Kidney epithelial cell (primary cell): ENCODE results near the gene STK32B. TPM values are rescaled to one million over a fixed set of nuclear protein-coding genes. Genes with fewer than 3 reads are reported as not detected.
"Not testable (repeated sequence)": the region's sequence is repeated elsewhere in the genome, so short reads cannot be mapped to it uniquely, and the experiment has no call there.

Experiments used
- DNase-seq: peaks from one replicate; pipeline ENCODE4 v3.0.0-alpha.2; 2010; ENCODE audit warnings: low read depth
- H3K27me3 ChIP-seq: 2 replicates; pipeline ENCODE4 v1.6.0; 2011; ENCODE audit warnings: low read length; ENCODE audit not compliant: control insufficient read depth, insufficient read depth
- H3K36me3 ChIP-seq: 2 replicates; pipeline ENCODE4 v1.5.1; 2011; ENCODE audit warnings: low read length; ENCODE audit not compliant: control insufficient read depth, insufficient read depth
- H3K4me3 ChIP-seq: 2 replicates; pipeline ENCODE4 v1.5.1; 2011; ENCODE audit warnings: low read depth, mild to moderate bottlenecking, control low read depth, low read length
- CTCF ChIP-seq: IDR thresholded peaks from 2 replicates; pipeline ENCODE4 v1.5.1; 2011; ENCODE audit warnings: mild to moderate bottlenecking, moderate library complexity, low read length, control low read depth, inconsistent platforms; ENCODE audit not compliant: insufficient read depth, poor library complexity, severe bottlenecking
- total RNA-seq: library from RNA; depleted of rRNA; stranded (reverse); fragments of >200 nt; gene quantifications from 2 replicates; pipeline ENCODE4 v1.2.3, GENCODE V29; 2015

Gene STK32B
- total RNA-seq, 1 donor from 2014 or later, result 3.6 TPM

DNA sequence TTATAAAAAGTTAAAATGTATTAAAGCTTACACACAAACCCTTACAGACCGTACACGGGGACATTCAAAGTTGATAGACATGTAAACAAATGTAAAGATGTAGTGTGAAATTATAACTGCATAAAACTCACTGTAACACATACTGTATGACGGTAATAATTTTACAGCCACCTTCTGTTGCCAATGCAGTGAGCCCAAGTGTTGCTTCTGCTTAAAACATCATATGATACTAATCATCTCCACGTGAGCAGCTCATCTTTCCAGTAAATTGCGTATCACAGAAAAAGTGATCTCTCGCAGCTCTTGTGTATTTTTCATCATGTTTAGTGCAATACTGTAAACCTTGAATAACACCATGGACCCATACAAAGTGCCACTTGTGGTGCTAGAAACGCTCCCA, 233.2 kb downstream of the STK32B start:
- TF ChIP-seq CTCF, result no peak
- Histone ChIP-seq H3K36me3 (no peaks in the 10 kb centered on the region), H3K27me3 (no peaks in the 10 kb centered on the region), H3K4me3 (no peak overlapping the region)
- no peak for DNase-seq

- H3K27me3 ChIP-seq, result no peaks in the 10 kb centered on the region
- no peaks in the 10 kb centered on the region for H3K36me3 ChIP-seq
- no peak for DNase-seq
- no peak for TF ChIP-seq CTCF
- H3K4me3 ChIP-seq, result no peak overlapping the region
These were observed 240.8 kb downstream of the STK32B start for GRCh38 chr4:5292101-5292500.

DNA sequence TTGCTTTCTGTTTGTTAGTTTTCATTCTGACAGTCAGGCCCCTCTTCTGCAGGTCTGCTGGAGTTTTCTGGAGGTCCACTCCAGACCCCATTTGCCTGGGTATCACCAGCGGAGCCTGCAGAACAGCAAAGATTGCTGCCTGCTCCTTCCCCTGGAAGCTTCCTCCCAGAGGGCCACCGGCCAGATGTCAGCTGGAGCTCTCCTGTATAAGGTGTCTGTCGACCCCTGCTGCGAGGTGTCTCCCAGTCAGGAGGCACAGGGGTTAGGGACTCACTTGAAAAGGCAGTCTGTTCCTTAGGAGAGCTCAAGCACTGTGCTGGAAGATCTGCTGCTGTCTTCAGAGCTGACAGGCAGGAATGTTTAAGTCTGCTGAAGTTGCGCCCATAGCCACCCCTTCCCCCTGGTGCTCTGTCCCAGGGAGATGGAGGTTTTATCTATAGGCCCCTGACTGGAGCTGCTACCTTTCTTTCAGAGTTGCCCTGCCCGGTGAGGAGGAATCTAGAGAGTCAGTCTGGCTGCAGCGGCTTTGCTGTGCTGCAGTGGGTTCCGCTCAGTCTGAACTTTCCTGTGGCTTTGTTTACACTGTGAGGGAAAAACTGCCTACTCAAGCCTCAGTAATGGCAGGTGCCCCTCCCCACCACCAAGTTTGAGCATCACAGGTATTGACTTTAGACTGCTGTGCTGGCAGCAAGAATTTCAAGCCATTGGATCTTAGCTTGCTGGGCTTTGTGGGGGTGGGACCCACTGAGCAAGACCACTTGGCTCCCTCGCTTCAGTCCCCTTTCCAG, 246.9 kb downstream of the STK32B start:
- not testable (repeated sequence) for DNase-seq, H3K36me3 ChIP-seq, H3K4me3 ChIP-seq, H3K27me3 ChIP-seq

GRCh38 chr4:5300283-5300682, 249.0 kb downstream of the STK32B start:
- H3K4me3 ChIP-seq, result no peak overlapping the region
- no peaks in the 10 kb centered on the region for H3K27me3 ChIP-seq
- no peak for DNase-seq
- H3K36me3 ChIP-seq, result no peaks in the 10 kb centered on the region
- TF ChIP-seq CTCF, result no peak

DNA sequence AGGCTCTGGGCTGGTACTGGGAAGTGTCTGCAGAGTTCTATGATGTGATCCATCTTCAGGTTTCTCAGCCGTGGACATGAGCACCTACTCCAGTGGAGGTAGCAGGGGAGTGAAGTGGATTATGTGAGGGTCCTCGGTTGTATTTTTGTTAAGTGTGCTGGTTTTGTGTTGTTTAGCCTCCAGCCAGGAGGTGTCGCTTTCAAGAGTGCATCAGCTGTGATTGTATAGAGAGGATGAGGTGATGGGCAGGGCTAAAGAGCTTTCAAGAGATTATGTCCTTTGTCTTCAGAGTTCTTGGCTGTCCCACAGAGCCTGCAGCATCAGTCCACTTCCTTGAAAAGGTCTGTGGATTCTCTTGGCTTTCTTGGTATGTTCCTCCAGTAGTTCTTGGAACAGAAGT, 256.6 kb downstream of the STK32B start:
- H3K36me3 ChIP-seq, result no peaks in the 10 kb centered on the region
- H3K4me3 ChIP-seq, result no peak overlapping the region
- H3K27me3 ChIP-seq, result no peaks in the 10 kb centered on the region
- no peak for TF ChIP-seq CTCF
- no peak for DNase-seq

- no peak for TF ChIP-seq CTCF
- Histone ChIP-seq H3K27me3 (no peaks in the 10 kb centered on the region), H3K4me3 (no peak overlapping the region), H3K36me3 (no peaks in the 10 kb centered on the region)
- DNase-seq, result no peak
These were observed 271.0 kb downstream of the STK32B start for GRCh38 chr4:5322321-5322720.
